Psoas muscle (tissue), 8 donors: ENCODE data around the gene METTL17. TPM values are rescaled to one million over a fixed set of nuclear protein-coding genes. Genes with fewer than 3 reads are reported as not detected.
A peak's percentile ranks its signal among the peaks of the same experiment; 100 is the strongest.

Experiments used
- ATAC-seq, 4 donors: fragments of 200-7000 bp; cut with Tn5 transposase; one replicate each; pipeline ENCODE4 v1.9.1; 2020; ENCODE audit warnings: moderate library complexity in 3 of 4, mild to moderate bottlenecking in 2 of 4
- DNase-seq, 2 donors: peaks; one replicate each; pipeline ENCODE4 v3.0.0-alpha.2; 2020
- H3K27ac ChIP-seq: fragments of 200-600 bp; one replicate; pipeline ENCODE4 v1.8.0; 2022
- H3K27me3 ChIP-seq, 3 donors: fragments of 200-600 bp in 1 of 3; one replicate each; pipeline versions ENCODE4 v1.6.1 to v1.8.0; 2013 to 2022; ENCODE audit warnings: low read length in 2 of 3, mild to moderate bottlenecking in 2 of 3, moderate library complexity in 1 of 3; ENCODE audit not compliant: insufficient read depth in 3 of 3
- H3K36me3 ChIP-seq, 2 donors: fragments of 200-600 bp in 1 of 2; one replicate each; pipeline versions ENCODE4 v1.6.1 to v1.8.0; 2013 to 2022; ENCODE audit warnings: low read depth in 1 of 2, mild to moderate bottlenecking in 1 of 2, moderate library complexity in 1 of 2; ENCODE audit not compliant: insufficient read depth in 1 of 2
- H3K4me1 ChIP-seq: fragments of 200-600 bp; one replicate; pipeline ENCODE4 v1.8.0; 2022
- H3K4me3 ChIP-seq: fragments of 200-600 bp; one replicate; pipeline ENCODE4 v1.8.0; 2022; ENCODE audit warnings: mild to moderate bottlenecking
- H3K9me3 ChIP-seq: fragments of 200-600 bp; one replicate; pipeline ENCODE4 v1.8.0; 2022
- WGBS, 3 donors: extraction: QIAGEN DNeasy Blood & Tissue Kit; methylation state at CpG; one replicate each; pipeline versions ENCODE4 v1.1.6 to v1.1.7; 2013; 5-methylcytosine and 5-hydroxymethylcytosine counted together
- intact Hi-C, 2 donors: fragments of 100-400 bp; cut with DNase I; formaldehyde crosslinking; loops; one replicate each; pipeline versions ENCODE4 v1.11.0 to v1.14.2; 2022
- polyA plus RNA-seq, 3 donors: library from polyadenylated mRNA; stranded (reverse); fragments of 200-250 nt; gene quantifications; one replicate each; pipeline ENCODE4 v1.2.3, GENCODE V29; 2013
- total RNA-seq, 4 donors: library from RNA; stranded (reverse); fragmentation: NEBNext Ultra II Directional in 2 of 4; extraction: Animal tissue kit (Norgen Biotek cat#: 25700) in 2 of 4; gene quantifications; one replicate each; pipeline versions ENCODE4 v1.2.1 to v1.2.4, GENCODE V29; 2021 to 2023
- TF ChIP-seq, protein P1 (sequence below): fragments of 200-600 bp; IDR thresholded peaks from one replicate; pipeline ENCODE4 v1.8.0; 2022; ENCODE audit warnings: antibody characterized with exemption
- donor health status: healthy with polysubstance abuse.
- donor health status: DM: no; HTN: no; CAD: no; lungs with moderate emphysema.
- donor health status: Bipolar disorder and iron deficiency.
- donor health status: healthy.
- donor health status: DM: yes; HTN: yes; CAD: no.
- donor health status: DM: no; HTN: no; CAD: no.
- donor health status: DM: no; HTN: no; CAD: no.
- donor health status: DM: yes; HTN: yes; CAD: no.

METTL17 gene
- total and polyA plus RNA-seq, 7 donors = 24.6 to 55.7 (median 38.0) TPM

- ATAC-seq (peak in 2 of 4 donors; percentile 39 to 71), DNase-seq (no peak)
Measured at GRCh38 chr14:21032326-21033132, 42.7 kb downstream of the METTL17 start.

DNA sequence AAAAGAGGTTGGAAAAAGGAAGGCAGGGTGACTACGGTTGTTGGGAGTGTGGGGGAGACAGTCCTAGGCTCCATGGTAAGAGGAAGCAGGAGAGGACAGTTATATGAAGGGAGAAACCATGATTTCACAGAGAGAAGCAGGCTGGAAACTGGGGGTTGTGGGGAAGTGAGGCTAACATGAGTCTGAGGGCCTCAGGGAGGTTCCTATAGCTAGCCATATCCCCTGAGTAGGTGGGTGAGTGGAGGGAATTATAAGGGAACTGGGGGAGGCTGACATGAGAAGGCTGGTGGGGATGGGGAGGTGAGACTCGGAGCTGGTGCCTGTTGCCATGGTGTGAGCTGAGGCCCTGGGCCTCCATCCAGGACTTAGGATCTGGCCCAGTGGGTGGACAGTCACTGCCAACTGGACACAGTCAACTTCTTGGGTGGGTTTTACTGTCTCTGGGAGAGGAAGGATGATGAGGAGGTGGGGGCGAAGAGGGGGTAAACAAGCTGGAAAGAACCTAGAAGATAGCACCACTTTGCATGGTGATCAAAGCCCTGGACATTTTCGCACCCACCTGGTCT, 43.4 kb downstream of the METTL17 start:
- TF ChIP-seq, protein P1, sequence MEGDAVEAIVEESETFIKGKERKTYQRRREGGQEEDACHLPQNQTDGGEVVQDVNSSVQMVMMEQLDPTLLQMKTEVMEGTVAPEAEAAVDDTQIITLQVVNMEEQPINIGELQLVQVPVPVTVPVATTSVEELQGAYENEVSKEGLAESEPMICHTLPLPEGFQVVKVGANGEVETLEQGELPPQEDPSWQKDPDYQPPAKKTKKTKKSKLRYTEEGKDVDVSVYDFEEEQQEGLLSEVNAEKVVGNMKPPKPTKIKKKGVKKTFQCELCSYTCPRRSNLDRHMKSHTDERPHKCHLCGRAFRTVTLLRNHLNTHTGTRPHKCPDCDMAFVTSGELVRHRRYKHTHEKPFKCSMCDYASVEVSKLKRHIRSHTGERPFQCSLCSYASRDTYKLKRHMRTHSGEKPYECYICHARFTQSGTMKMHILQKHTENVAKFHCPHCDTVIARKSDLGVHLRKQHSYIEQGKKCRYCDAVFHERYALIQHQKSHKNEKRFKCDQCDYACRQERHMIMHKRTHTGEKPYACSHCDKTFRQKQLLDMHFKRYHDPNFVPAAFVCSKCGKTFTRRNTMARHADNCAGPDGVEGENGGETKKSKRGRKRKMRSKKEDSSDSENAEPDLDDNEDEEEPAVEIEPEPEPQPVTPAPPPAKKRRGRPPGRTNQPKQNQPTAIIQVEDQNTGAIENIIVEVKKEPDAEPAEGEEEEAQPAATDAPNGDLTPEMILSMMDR = no peak
- DNase-seq (no peak), ATAC-seq (no peak)
- H3K36me3 ChIP-seq = no peaks in the 10 kb centered on the region
- no peak overlapping the region for H3K4me3 ChIP-seq
- no peaks in the 10 kb centered on the region for H3K27me3 ChIP-seq
- intact Hi-C loops = no loop called here
- H3K27ac ChIP-seq = no peak overlapping the region
- WGBS, 3 donors = 57 to 76% (median 69%) methylated on average over 4 of the region's 4 CpGs
- no peaks in the 10 kb centered on the region for H3K9me3 ChIP-seq
- peaks cover 24% of the 10 kb centered on the region for H3K4me1 ChIP-seq

More at GRCh38 chr14:21032326-21033132, 42.7 kb downstream of the METTL17 start:
- Histone ChIP-seq H3K9me3 (no peaks in the 10 kb centered on the region), H3K36me3 (no peaks in the 10 kb centered on the region), H3K4me1 (peaks cover 18% of the 10 kb centered on the region), H3K27ac (no peak overlapping the region), H3K27me3 (no peaks in the 10 kb centered on the region), H3K4me3 (no peak overlapping the region)
- WGBS, 3 donors = 70 to 81% (median 70%) methylated on average over 5 of the region's 5 CpGs
- intact Hi-C loops = no loop called here
- TF ChIP-seq, protein P1 = no peak

DNA sequence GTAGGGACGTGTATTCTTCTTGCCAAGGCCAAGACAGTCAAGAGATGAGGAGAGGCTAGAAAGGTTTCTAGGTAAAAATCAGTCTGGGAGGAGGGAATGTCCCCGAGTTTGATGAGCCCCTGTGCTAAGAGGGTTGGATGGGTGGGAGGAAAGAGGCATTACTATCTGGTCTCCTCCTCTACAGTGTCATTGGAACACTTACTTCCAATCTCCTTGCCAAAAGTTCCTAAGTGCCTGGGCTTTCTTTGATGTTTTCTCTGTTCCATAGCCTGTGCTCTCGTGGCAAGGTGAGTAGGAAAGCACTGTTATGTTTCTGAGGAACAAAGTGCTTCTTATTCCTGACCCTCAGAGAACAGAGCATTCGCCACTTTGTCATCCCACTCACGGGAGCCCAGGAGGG, 44.9 kb downstream of the METTL17 start, which contains the start of gene RNASE13:
Gene RNASE13, minus strand, starts transcription at position 101 of the 400 bp plus-strand sequence. CDS start 519 bp downstream, outside the sequence.
- Histone ChIP-seq H3K27ac (no peak within 1 kb of the TSS), H3K36me3 (no peaks in the 10 kb centered on the region), H3K4me3 (no peak within 1 kb of the TSS), H3K27me3 (no peaks in the 10 kb centered on the region), H3K4me1 (peaks cover 29% of the 10 kb centered on the region), H3K9me3 (no peaks in the 10 kb centered on the region)
- DNase-seq (no peak), ATAC-seq (no peak)
- intact Hi-C loops = no loop called here
- 72 to 82% (median 76%) methylated on average over 5 of the region's 5 CpGs for WGBS, 3 donors
- TF ChIP-seq, protein P1 = no peak

- no peaks in the 10 kb centered on the region for H3K36me3 ChIP-seq
- intact Hi-C loops = no loop called here
- ATAC-seq = peak in 1 of 4 donors; percentile 15
- no peak overlapping the region for H3K4me3 ChIP-seq
- no peak for DNase-seq
- WGBS, 3 donors = 76 to 89% (median 83%) methylated on average over 7 of the region's 7 CpGs
- no peaks in the 10 kb centered on the region for H3K9me3 ChIP-seq
- peaks cover 46% of the 10 kb centered on the region for H3K4me1 ChIP-seq
- peak overlapping the region; percentile 28 for H3K27ac ChIP-seq
- no peaks in the 10 kb centered on the region for H3K27me3 ChIP-seq
- TF ChIP-seq, protein P1 = no peak
Measured at GRCh38 chr14:21036751-21037150, 47.0 kb downstream of the METTL17 start.
